Stimulated activated CD8-positive, alpha-beta memory T cell treated with anti-CD3 and anti-CD28 coated beads, Interleukin-2, amount 100 ng/mL, for 48 hours (primary cell): ENCODE results near the gene SNAPC3.

Source experiments
- DNase-seq, 2 donors: peaks; one replicate each; pipeline ENCODE4 v3.0.0-alpha.2; 2020; ENCODE audit warnings: low read depth in 2 of 2

Gene SNAPC3

GRCh38 chr9:15492485-15493150, 69.9 kb downstream of the SNAPC3 start:
- DNase-seq: no peak

DNA sequence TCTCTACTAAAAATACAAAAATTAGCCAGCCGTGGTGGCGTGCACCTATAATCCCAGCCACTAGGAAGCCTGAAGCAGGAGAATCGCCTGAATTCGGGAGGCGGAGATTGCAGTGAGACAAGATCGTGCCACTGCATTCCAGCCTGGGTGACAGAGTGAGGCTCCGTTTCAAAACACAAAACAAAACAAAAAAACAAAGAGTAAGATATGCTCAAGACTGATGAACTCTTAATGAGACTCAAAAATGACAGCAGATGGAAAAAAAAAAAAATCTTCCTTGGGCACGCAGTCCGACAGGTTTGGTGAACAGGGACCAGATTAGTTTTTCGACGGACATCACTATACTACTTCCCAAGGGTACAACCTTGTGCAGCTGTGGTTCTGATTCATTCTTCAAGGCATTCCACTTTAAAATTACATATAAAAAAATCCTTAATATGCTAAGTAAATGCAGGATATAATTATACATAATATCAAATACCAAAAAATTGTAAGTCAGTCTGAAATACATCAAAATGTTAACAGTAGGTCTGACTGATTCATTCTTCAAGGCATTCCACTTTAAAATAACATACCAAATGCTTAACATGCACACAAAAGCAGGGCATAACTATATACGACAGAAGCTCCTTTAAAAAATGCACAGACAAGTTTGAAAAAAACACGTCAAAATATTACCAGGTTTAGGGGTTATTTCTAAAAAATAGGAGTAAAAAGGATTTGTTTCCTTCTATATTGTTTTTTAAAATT, 75.7 kb downstream of the SNAPC3 start:
- no peak for DNase-seq

- no peak for DNase-seq
Observed at GRCh38 chr9:15499139-15499538, 76.5 kb downstream of the SNAPC3 start.

DNA sequence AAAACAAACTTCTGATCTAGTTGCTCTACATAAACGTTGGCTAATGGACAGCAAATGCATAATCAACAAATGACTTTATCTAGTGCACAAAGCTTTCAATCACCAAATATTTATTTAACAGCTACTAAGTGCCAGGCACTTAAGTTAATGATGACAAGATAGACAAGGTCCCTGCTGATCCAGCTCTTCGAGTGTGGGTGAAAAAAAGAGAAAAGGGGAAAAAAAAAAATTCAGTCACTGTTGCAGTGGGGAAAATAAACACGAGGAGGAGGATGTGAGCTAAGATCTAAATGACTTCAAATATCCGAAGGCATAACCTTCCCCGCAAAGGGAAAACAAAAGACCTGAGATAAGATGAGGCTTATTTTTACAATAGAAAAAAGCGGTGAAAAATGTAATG, 78.5 kb downstream of the SNAPC3 start:
- no peak for DNase-seq

- no peak for DNase-seq
Observed at GRCh38 chr9:15501803-15502202, 79.1 kb downstream of the SNAPC3 start.

DNA sequence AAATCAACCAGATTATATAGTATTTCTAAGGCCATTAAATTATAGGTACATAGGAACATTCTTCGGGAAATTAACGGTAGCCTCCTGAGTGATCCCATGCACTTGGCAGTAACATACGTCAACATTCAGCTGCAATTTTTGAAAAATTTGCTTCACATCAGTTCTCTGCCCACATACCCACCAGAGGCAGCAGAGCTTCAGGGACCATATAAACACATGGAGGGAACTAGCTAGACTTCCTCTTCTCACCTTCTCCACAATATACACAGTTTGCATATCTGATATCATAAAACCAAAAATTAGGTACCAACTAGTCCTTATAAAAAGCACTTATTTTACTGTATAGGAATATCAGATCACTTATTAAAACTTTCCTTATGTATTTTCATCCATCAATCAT, 83.2 kb downstream of the SNAPC3 start:
- no peak for DNase-seq

DNA sequence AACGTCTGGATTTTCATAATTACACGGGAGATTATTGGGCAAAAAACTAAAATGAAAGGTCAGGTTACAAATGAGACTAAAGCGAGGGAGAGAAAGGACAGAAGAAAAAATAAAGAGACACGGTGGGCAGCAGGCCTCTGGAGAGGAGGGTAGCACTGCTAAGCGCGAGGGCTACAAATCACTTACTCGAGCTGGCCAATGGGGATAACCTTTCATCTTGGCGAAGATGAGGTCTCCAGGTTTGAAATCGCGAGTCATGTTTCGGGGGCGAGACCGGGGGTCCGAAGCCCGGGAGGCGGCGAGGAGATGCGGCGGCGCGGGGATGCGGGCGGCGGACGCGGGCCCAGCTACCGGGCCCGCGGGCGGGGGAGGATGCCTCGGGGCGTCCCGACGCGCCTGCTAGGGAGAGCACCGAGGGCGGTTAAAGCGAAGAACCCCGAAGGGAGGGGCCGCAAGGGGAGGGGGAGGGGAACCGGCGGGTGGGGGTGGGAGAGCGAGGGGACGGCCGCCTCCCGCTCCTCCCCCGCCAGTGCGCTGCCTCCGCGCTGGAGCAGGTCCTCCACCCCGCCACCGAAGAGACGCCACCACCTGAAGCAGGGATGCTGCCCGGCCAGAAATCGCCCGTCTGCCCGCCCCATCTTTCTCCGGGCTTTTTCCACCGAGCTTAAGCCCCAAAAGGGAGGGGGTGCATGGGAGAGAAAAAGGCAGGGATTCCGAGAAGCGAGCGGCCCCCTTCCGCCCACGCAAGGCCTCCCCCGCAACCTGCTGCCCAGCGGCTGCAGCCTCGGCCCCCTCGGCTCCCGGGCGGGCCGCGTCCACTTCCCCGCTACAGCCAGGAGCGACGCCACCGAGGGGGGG, 87.5 kb downstream of the SNAPC3 start:
- DNase-seq: peak; percentile 43 to 51

GRCh38 chr9:15510789-15511575, 88.3 kb downstream of the SNAPC3 start, which contains the start of gene PSIP1:
PSIP1 (minus strand) TSS chr9:15510970; CDS start chr9:15510188, 782 bp downstream.
- peak; percentile 65 to 73 for DNase-seq
